NCI-H2029 treated with DMSO at 0.1 percent for 48 hours (cell line): Measurements from ENCODE around the gene ATXN7L1.

Source experiments
- DNase-seq: peaks from one replicate; lab custom pipeline; 2025; lab: John Stamatoyannopoulos, UW

Gene ATXN7L1

DNA sequence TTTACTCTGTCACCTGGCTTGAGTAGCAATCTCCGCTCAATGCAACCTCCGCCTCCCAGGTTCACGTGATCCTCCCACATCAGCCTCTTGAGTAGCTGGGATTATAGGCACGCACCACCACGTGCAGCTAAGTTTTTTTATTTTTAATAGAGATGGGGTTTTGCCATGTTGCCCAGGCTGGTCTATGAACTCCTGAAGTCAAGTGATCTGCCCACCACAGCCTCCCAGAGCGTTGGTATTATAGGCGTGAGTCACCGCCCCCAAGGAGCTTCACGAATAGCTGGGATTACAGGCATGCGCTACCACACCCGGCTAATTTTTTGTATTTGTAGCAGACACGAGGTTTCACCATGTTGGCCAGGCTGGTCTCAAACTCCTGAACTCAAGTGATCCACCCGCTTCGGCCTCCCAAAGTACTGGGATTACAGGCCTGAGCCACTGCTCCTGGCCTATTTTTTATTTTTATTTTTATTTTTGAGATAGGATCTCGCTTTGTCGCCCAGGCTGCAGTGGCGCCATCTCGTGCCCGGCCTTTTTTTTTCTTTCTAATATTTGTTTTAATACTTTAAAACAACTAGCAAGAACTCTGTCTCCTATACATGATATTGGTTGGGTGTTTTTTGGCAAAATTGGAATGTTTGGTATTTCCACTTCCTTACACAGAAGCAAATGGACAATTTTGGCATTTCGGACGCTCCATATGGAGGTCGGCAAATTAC lies 296.2 kb downstream of the ATXN7L1 start:
- no peak for DNase-seq

DNA sequence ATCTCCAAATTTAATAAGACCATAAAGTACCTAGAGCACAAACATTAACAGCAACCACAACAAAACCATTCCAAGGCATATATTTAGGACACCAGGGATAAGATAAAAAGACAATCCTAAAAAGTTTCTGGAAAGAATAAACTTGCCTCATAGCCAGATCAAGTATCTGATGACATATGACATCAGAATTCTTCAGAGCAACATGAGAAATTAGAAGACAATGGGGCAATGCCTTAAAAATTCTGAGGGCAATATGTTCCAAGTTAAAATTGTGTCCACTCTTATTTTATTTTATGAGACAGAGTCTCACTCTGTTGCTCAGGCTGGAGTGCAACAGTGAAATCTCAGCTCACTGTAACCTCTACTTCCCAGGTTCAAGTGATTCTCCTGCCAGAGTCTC lies 297.9 kb downstream of the ATXN7L1 start:
- DNase-seq = no peak

DNA sequence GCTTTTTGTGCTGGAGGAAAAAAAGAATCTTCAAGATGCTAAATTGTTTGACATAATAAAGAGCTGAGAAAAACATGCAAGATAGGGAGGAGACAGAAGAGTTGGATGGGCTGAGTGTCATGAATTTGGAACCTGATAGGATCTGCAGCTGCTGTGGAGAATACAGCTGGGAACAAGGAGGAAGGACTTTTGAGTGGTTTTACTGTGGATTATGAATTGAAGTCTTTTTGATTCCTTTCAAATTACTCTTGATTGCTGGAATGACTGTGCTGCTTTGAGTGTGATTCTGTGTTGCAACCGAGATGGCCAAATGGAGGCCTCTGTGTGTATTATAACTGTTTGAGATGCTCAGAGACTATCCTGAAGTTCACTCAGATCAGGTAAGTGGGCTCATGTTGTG lies 299.1 kb downstream of the ATXN7L1 start:
- no peak for DNase-seq

DNA sequence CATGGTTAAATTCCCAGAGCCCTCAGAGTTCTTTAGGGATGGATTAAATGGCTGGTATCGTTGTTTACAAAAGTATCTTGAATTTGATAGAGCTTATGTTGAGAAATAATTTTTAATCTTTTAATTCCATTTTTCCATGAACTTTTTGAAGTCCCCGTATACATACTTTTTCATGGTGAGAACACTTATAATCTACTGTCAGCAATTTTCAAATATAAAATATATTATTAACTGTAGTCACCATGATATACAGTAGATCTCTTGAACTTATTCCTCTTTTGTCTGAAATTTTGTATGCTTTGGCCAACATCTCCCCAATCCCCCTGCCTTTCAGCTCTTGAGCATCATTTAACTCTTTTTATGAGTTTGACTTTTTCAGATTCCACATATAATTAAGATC lies 304.5 kb downstream of the ATXN7L1 start:
- DNase-seq = no peak

GRCh38 chr7:105567821-105568220 lies 308.6 kb downstream of the ATXN7L1 start:
- no peak for DNase-seq

DNA sequence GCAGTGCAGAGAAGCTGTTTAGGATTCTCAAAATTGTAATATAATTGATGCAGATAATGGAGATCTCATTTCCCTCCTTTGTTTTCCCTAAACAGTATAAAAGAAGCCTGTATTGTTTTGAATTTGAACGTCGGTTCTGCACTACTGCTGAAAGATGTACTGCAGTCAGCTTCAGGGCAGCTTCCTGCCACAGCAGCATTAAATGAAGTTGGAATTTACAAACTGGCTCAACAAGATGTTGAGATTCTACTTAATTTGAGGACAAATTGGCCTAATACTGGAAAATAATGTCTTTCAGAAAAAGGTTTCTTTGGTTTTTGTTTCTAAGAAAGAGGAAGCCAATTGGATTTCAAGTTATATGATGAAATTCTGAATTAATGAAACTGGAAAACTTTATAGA lies 309.4 kb downstream of the ATXN7L1 start:
- DNase-seq = no peak

DNA sequence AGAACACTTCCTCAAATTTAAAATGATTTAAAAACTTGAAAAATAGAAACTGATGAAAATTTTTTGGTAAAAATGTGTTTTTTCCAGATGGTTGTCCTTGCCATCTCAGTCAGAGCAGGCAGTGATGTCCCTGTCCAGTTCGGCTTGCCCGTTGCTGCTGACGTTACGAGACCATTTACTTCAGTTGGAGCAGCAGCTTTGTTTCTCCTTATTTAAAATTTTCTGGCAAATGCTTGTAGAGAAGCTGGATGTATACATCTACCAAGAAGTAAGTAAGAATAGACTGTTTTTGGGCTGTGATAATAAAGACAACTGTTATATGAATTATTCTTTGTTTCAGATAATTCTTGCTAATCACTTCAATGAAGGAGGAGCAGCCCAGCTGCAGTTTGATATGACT lies 311.2 kb downstream of the ATXN7L1 start:
- DNase-seq = no peak

- no peak for DNase-seq
Observed at GRCh38 chr7:105559926-105560325, 316.5 kb downstream of the ATXN7L1 start.
